ENCODE data around the gene OSBPL7.

The OSBPL7 gene

GRCh38 chr17:47819475-47819874, 2.1 kb downstream of the OSBPL7 start:
- no peak for DNase-seq (ENCODE audit: low spot score in 2 of 2)
- peaks cover 29% of the 10 kb centered on the region for H3K4me1 Mint-ChIP-seq
- no peaks in the 10 kb centered on the region for H3K9me3 Mint-ChIP-seq
- ATAC-seq, result no peak
- H3K27ac Mint-ChIP-seq, result no peak overlapping the region
- no peak overlapping the region for H3K4me3 Mint-ChIP-seq
- peaks cover 61% of the 10 kb centered on the region for H3K36me3 Mint-ChIP-seq

GRCh38 chr17:47818002-47818695, 3.4 kb downstream of the OSBPL7 start:
- DNase-seq (ENCODE audit: low spot score in 2 of 2) (no peak), ATAC-seq (no peak)
- H3K4me1 Mint-ChIP-seq, result peaks cover 27% of the 10 kb centered on the region
- peaks cover 59% of the 10 kb centered on the region for H3K36me3 Mint-ChIP-seq
- H3K9me3 Mint-ChIP-seq, result no peaks in the 10 kb centered on the region
- no peak overlapping the region for H3K4me3 Mint-ChIP-seq
- peak overlapping the region; percentile 56 for H3K27ac Mint-ChIP-seq

DNA sequence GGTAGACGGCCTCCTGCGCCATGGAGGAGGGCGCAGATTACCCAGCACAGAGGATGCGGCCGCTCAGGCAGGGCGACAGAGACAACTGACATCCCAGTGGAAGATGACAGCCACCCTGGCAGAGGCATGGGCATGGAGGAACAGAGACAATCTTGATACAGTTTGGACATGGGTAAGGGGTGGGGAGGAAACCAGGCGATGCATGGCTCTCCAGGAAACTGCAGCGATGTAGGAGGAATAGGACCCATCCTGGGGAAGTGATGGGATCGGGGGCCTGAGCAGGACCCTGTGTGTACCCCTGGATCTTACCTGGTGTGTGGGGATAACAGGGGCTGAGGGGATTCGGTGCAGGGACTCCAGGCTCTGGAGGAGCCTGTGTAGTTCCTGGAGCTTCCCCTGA, 4.6 kb downstream of the OSBPL7 start:
- DNase-seq (ENCODE audit: low spot score in 2 of 2) (no peak), ATAC-seq (no peak)
- H3K9me3 Mint-ChIP-seq, result no peaks in the 10 kb centered on the region
- peak overlapping the region; percentile 50 for H3K27ac Mint-ChIP-seq
- H3K4me3 Mint-ChIP-seq, result no peak overlapping the region
- peaks cover 33% of the 10 kb centered on the region for H3K4me1 Mint-ChIP-seq
- H3K36me3 Mint-ChIP-seq, result peaks cover 65% of the 10 kb centered on the region

GRCh38 chr17:47816111-47816735, 5.4 kb downstream of the OSBPL7 start:
- DNase-seq (ENCODE audit: low spot score in 2 of 2) (no peak), ATAC-seq (no peak)
- Mint-ChIP-seq H3K4me1 (peaks cover 33% of the 10 kb centered on the region), H3K9me3 (no peaks in the 10 kb centered on the region), H3K36me3 (peaks cover 65% of the 10 kb centered on the region), H3K4me3 (no peak overlapping the region), H3K27ac (no peak overlapping the region)

DNA sequence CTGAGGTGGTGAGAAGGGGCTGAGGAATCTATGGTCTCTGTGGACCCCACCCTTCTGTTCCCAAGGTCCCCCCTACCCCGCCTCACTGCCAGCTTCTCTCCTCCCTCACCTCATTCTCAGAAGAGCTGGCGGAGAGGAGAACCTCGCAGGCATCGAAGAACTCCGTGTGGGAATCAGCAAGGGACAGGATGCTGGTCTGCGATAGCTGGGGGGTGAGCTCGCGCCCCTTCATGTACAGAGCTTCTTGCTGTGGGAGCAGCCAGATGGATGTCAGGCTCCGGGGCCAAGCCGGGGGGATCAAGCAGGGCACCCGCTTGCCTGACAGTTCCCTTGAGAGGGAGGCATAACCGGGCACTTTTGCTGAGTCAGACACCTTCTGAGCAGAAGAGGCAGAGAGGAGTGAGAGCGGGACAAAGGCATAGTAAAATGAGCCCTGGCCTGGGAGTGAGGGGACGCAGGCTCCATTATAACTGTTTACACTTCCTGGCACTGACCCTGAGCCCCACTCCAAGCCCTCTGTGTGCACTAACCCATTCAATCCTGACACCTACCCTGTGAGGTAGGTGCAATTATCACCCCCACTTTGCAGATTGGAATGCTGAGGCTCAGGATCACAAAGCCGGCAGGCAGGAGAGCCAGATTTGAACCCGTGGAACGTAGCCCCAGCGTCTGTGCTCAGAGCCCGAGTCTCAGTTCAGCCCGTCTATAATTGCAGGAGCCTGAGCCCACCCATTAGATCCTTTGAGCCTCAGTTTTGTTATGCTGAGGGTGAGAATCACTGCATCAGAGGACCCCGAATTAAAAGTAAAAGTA, 6.3 kb downstream of the OSBPL7 start:
- peak overlapping the region; percentile 81 for H3K27ac Mint-ChIP-seq
- H3K4me3 Mint-ChIP-seq, result no peak overlapping the region
- no peaks in the 10 kb centered on the region for H3K9me3 Mint-ChIP-seq
- ATAC-seq, result no peak
- no peak for DNase-seq (ENCODE audit: low spot score in 2 of 2)
- H3K36me3 Mint-ChIP-seq, result peaks cover 65% of the 10 kb centered on the region
- H3K4me1 Mint-ChIP-seq, result peaks cover 33% of the 10 kb centered on the region

GRCh38 chr17:47813512-47814031, 8.0 kb downstream of the OSBPL7 start:
- Mint-ChIP-seq H3K9me3 (no peaks in the 10 kb centered on the region), H3K36me3 (peaks cover 82% of the 10 kb centered on the region), H3K27ac (peak overlapping the region; percentile 92), H3K4me3 (no peak overlapping the region), H3K4me1 (peaks cover 40% of the 10 kb centered on the region)
- DNase-seq (ENCODE audit: low spot score in 2 of 2), result no peak
- no peak for ATAC-seq

DNA sequence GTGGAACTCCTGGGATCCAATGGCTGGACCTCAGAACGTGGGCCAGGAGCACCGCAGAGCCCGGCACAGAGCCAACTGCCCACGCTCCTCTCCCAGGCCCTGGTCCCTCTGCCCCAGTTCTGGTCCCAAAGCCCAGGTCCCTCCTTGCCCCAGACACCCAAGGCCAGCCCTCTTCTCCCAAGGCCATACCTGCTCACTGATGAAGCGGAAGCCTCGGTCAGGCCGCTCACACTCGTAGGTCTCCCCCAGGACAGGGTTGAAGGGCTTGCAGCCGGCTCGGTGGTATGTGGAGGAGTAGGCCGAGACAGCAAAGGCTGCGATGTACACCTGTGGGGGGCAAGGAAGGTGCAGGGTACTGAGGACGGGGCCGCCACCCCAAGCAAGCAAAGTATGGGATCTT, 8.5 kb downstream of the OSBPL7 start:
- H3K36me3 Mint-ChIP-seq, result peaks cover 87% of the 10 kb centered on the region
- H3K9me3 Mint-ChIP-seq, result no peaks in the 10 kb centered on the region
- DNase-seq (ENCODE audit: low spot score in 2 of 2) (no peak), ATAC-seq (no peak)
- peak overlapping the region; percentile 92 for H3K27ac Mint-ChIP-seq
- H3K4me3 Mint-ChIP-seq, result no peak overlapping the region
- peaks cover 40% of the 10 kb centered on the region for H3K4me1 Mint-ChIP-seq

DNA sequence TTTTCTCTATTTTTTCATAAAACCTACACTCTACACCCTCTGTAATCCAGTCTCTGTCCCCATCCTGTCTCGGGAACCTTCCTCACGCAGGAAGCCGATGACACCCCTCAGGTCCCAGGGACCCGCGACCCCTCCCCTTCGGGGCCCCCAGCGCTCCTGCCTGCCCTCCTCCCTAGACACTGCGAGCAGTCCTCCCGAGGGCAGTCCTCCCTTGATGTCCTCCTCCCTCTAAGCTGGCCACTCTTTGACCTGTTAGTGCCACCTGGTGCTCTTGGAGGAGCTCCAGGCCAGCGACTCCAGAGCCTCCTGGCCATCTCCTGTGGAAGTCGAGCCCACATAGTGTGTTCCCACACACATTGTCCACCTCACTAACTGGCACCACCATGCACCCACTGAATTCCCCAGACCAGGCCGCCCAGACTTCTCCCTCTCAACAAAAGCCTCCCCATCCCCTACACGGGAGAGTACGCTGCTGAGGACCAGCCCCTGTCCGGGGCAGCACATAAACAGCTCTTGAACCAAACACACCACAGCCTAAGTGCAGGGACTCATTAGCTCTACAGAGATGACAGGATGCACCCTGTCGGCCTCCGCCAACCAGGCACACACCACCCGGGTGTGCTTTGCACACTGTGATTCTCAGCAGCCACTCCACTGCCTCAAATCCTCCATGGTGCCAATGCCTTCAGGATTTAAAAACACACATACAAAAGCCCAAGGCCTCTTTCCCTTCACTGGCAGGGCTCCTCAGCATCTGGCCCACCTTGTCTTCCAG, 9.3 kb downstream of the OSBPL7 start:
- Mint-ChIP-seq H3K4me1 (peaks cover 40% of the 10 kb centered on the region), H3K4me3 (no peak overlapping the region), H3K36me3 (peaks cover 84% of the 10 kb centered on the region), H3K9me3 (no peaks in the 10 kb centered on the region), H3K27ac (peak overlapping the region; percentile 92)
- no peak for DNase-seq (ENCODE audit: low spot score in 2 of 2)
- ATAC-seq, result no peak

GRCh38 chr17:47811709-47812108, 9.9 kb downstream of the OSBPL7 start:
- peak overlapping the region; percentile 92 for H3K27ac Mint-ChIP-seq
- H3K9me3 Mint-ChIP-seq, result no peaks in the 10 kb centered on the region
- H3K4me1 Mint-ChIP-seq, result peaks cover 40% of the 10 kb centered on the region
- DNase-seq (ENCODE audit: low spot score in 2 of 2) (no peak), ATAC-seq (no peak)
- no peak overlapping the region for H3K4me3 Mint-ChIP-seq
- H3K36me3 Mint-ChIP-seq, result peaks cover 79% of the 10 kb centered on the region

DNA sequence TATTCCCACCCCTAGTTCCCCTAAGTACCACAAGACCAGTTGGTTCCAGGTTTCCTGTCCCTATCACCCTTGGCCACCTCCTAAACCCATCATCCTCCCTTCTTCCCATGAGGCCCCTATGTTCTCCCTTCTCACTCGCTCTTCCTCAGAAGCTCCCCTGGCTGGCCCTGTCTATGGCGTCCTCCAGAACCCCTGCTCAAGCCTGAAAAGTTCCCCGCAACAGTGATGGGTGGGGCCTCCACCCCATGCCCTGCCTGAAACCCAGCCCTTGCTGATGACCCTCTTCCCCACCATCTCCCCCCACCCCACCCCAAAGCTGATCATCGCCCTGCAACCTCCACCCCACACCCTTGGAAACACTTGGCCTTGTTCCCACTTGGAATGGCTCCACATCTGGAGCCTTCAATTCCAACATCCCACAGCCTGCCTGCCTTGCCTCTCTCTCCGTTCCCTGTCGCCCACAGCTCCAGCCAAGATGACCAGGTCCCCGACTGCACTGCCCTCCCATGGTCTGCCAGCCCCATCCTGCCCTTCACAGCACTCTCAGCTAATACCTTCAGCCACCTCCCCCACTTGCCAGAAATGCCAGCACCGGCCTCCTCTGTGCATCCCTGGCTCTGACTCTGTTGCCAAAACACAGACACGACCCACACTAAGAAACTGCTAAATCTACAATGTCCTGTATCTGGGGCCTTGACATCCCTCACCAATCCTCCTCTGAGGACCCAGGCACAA, 10.5 kb downstream of the OSBPL7 start:
- Mint-ChIP-seq H3K27ac (peak overlapping the region; percentile 92), H3K36me3 (peaks cover 79% of the 10 kb centered on the region), H3K4me3 (peak overlapping the region; percentile 27), H3K4me1 (peaks cover 40% of the 10 kb centered on the region), H3K9me3 (no peaks in the 10 kb centered on the region)
- no peak for DNase-seq (ENCODE audit: low spot score in 2 of 2)
- no peak for ATAC-seq

- DNase-seq (ENCODE audit: low spot score in 2 of 2) (peak in 1 of 2 donors; percentile 69), ATAC-seq (peak; percentile 97)
- Mint-ChIP-seq H3K4me3 (peak overlapping the region; percentile 27), H3K9me3 (no peaks in the 10 kb centered on the region), H3K27ac (peak overlapping the region; percentile 92), H3K4me1 (peaks cover 40% of the 10 kb centered on the region), H3K36me3 (peaks cover 72% of the 10 kb centered on the region)
Measured at GRCh38 chr17:47810200-47810821, 11.3 kb downstream of the OSBPL7 start.

DNA sequence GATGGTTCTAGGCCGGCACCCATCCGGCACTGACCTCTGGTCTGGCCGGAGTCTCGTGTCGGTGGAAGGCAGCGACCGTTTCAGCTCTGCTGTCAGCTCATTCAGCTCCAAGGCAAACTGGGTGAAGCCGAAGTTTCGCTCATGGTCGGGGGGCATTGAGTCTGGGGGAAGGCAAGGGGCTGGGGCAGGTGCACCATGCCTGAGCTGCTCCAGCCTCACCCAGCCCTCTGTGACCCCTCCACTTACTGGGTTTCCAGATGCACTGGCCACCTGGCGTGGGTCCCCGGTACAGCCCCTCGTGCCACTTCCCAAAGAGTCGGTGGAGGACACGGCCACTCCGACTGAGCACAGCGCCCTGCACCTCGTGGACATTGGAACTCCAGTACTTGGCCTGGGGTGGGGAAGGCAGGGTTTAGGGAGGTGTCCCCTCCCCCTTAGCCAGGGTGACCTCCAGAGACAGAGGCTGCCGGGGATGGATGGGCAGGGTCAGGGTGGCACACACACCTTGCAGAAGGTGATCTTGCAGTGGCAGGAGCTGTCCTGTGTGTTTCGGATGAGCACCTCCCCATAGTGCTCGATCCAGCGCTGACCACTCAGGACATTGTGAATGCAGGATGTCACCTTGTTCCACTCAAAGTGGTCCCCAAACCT, 12.6 kb downstream of the OSBPL7 start:
- Mint-ChIP-seq H3K4me3 (no peak overlapping the region), H3K9me3 (no peaks in the 10 kb centered on the region), H3K27ac (peak overlapping the region; percentile 92), H3K36me3 (peaks cover 59% of the 10 kb centered on the region), H3K4me1 (peaks cover 40% of the 10 kb centered on the region)
- DNase-seq (ENCODE audit: low spot score in 2 of 2) (no peak), ATAC-seq (no peak)

DNA sequence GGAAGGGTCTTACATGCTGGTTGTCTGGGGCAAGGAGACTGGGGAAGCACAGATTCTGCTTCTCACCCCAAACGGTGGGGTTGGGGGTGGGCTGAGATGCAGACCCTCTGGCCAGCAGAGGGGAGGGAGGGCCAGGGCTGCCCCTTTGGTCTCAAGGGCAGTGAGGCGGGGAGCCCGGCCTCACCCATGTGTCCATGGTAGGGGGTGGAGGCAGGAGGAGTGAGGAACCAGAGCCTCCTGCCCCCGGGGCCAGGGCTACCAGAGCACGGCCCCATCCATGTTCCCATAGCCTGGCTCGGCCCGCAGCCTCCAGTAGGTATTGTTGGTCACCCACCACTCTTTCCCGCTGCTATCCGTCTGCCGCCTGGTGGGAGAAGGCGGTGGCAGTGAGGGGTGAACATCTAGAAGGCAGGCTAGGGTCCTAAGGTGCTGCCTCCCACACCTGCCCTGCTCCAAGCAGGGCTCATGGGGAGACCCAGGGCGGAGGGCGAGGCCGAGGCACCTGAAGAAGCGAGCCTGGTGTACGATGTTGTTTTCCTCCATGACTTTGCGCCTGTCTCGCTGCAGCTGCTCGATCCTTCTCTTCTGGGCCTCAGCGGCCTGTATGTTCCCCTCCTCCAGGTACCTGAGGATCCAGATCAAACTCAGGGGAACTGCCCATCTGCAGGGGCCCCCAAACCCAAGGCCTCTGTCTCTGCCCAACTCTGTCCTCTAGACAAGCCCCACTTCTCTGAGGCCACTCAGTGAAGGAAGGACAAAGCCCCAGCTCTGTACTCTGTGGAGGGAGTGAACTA, 13.4 kb downstream of the OSBPL7 start:
- peaks cover 54% of the 10 kb centered on the region for H3K36me3 Mint-ChIP-seq
- ATAC-seq (no peak), DNase-seq (ENCODE audit: low spot score in 2 of 2) (no peak)
- peaks cover 40% of the 10 kb centered on the region for H3K4me1 Mint-ChIP-seq
- peak overlapping the region; percentile 90 for H3K27ac Mint-ChIP-seq
- no peak overlapping the region for H3K4me3 Mint-ChIP-seq
- no peaks in the 10 kb centered on the region for H3K9me3 Mint-ChIP-seq

Measured in stimulated activated effector memory CD8-positive, alpha-beta T cell treated with anti-CD3 and anti-CD28 coated beads, Interleukin-12 subunit alpha, Interleukin-12 subunit beta, amount 100 ng/mL, for 72 hours (primary cell).